Measurements from ENCODE around the gene PDAP1. TPM values are rescaled to one million over a fixed set of nuclear protein-coding genes. Genes with fewer than 3 reads are reported as not detected.

Gene PDAP1
- total and polyA plus RNA-seq, 9 of the 15 experiments (the other 6 are each of a cell fraction or from before 2014, with no cell fraction given), result 10.2 to 315 (median 129) TPM

DNA sequence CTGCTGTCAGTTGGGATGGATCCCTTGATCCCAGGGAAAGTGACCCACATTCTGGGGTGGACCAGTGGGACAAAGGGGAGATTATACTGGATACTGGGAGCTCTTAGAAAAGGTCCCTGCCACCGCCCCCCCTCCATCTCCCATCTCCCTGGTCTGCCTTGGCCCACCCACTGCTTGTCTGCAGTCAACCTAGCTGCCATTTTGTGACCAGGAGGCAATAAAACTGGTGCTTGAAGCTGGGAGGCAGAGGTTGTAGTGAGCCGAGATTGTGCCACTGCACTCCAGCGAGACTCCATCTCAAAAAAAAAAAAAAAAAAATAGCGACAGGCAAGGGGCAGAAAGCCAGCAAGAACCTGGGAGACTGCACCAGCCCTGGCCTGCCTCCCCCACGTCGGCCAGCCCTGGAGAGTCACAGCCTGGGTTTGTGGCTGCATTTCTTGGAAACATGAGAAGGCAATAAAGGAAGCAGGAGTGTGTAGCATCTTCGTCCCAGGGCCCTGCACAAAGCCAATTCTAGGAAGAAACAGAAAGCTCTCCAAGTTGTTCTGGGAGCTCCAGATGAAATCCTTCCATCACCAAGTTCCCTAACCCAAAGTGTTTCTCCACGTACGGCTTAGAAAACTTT, 38.5 kb downstream of the PDAP1 start (continued):
- TF ChIP-seq, protein P1, sequence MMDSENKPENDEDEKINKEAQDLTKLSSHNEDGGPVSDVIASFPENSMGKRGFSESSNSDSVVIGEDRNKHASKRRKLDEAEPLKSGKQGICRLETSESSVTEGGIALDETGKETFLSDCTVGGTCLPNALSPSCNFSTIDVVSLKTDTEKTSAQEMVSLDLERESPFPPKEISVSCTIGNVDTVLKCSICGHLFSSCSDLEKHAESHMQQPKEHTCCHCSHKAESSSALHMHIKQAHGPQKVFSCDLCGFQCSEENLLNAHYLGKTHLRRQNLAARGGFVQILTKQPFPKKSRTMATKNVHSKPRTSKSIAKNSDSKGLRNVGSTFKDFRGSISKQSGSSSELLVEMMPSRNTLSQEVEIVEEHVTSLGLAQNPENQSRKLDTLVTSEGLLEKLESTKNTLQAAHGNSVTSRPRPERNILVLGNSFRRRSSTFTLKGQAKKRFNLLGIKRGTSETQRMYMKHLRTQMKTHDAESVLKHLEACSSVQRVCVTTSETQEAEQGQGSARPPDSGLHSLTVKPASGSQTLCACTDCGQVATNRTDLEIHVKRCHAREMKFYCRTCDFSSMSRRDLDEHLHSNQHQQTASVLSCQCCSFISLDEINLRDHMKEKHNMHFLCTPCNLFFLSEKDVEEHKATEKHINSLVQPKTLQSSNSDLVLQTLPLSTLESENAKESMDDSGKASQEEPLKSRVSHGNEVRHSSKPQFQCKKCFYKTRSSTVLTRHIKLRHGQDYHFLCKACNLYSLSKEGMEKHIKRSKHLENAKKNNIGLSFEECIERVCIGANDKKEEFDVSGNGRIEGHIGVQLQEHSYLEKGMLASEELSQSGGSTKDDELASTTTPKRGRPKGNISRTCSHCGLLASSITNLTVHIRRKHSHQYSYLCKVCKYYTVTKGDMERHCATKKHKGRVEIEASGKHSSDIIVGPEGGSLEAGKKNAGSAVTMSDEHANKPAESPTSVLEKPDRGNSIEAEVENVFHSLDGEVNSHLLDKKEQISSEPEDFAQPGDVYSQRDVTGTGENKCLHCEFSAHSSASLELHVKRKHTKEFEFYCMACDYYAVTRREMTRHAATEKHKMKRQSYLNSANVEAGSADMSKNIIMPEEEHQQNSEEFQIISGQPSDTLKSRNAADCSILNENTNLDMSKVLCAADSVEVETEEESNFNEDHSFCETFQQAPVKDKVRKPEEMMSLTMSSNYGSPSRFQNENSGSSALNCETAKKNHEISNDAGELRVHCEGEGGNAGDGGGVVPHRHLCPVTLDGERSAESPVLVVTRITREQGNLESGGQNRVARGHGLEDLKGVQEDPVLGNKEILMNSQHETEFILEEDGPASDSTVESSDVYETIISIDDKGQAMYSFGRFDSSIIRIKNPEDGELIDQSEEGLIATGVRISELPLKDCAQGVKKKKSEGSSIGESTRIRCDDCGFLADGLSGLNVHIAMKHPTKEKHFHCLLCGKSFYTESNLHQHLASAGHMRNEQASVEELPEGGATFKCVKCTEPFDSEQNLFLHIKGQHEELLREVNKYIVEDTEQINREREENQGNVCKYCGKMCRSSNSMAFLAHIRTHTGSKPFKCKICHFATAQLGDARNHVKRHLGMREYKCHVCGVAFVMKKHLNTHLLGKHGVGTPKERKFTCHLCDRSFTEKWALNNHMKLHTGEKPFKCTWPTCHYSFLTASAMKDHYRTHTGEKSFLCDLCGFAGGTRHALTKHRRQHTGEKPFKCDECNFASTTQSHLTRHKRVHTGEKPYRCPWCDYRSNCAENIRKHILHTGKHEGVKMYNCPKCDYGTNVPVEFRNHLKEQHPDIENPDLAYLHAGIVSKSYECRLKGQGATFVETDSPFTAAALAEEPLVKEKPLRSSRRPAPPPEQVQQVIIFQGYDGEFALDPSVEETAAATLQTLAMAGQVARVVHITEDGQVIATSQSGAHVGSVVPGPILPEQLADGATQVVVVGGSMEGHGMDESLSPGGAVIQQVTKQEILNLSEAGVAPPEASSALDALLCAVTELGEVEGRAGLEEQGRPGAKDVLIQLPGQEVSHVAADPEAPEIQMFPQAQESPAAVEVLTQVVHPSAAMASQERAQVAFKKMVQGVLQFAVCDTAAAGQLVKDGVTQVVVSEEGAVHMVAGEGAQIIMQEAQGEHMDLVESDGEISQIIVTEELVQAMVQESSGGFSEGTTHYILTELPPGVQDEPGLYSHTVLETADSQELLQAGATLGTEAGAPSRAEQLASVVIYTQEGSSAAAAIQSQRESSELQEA (IDR thresholded peaks at IDR 0.05; ENCODE audit: low read depth), result no peak
- TF ChIP-seq SOX6 (IDR thresholded peaks at IDR 0.05) (peak; percentile 67), ZNF3 (CRISPR knock-in tag; IDR thresholded peaks at IDR 0.05) (no peak), ZFP36 (IDR thresholded peaks at IDR 0.05; ENCODE audit: low read depth, low read length, partially characterized antibody) (no peak), MTA2 (IDR thresholded peaks at IDR 0.05; ENCODE audit: low read depth) (no peak), GTF2A2 (tag; IDR thresholded peaks at IDR 0.05) (no peak), ATF7 (IDR thresholded peaks at IDR 0.05) (peak; percentile 52), ZNF143 (CRISPR knock-in tag; IDR thresholded peaks at IDR 0.05) (no peak), NCOA1 (IDR thresholded peaks at IDR 0.05; ENCODE audit: low read depth) (no peak), POLR2A (conservative IDR thresholded peaks at IDR 0.05) (no peak)
- TF ChIP-seq, protein P2, sequence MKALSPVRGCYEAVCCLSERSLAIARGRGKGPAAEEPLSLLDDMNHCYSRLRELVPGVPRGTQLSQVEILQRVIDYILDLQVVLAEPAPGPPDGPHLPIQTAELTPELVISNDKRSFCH (CRISPR knock-in tag; IDR thresholded peaks at IDR 0.05), result no peak
- TF ChIP-seq, protein P2 (tag; IDR thresholded peaks at IDR 0.05), result no peak
- TF ChIP-seq, protein P3, sequence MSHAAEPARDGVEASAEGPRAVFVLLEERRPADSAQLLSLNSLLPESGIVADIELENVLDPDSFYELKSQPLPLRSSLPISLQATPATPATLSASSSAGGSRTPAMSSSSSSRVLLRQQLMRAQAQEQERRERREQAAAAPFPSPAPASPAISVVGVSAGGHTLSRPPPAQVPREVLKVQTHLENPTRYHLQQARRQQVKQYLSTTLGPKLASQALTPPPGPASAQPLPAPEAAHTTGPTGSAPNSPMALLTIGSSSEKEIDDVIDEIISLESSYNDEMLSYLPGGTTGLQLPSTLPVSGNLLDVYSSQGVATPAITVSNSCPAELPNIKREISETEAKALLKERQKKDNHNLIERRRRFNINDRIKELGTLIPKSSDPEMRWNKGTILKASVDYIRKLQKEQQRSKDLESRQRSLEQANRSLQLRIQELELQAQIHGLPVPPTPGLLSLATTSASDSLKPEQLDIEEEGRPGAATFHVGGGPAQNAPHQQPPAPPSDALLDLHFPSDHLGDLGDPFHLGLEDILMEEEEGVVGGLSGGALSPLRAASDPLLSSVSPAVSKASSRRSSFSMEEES (CRISPR knock-in tag; IDR thresholded peaks at IDR 0.05), result no peak
- TF ChIP-seq, protein P4, sequence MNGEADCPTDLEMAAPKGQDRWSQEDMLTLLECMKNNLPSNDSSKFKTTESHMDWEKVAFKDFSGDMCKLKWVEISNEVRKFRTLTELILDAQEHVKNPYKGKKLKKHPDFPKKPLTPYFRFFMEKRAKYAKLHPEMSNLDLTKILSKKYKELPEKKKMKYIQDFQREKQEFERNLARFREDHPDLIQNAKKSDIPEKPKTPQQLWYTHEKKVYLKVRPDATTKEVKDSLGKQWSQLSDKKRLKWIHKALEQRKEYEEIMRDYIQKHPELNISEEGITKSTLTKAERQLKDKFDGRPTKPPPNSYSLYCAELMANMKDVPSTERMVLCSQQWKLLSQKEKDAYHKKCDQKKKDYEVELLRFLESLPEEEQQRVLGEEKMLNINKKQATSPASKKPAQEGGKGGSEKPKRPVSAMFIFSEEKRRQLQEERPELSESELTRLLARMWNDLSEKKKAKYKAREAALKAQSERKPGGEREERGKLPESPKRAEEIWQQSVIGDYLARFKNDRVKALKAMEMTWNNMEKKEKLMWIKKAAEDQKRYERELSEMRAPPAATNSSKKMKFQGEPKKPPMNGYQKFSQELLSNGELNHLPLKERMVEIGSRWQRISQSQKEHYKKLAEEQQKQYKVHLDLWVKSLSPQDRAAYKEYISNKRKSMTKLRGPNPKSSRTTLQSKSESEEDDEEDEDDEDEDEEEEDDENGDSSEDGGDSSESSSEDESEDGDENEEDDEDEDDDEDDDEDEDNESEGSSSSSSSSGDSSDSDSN (IDR thresholded peaks at IDR 0.05; ENCODE audit: borderline replicate concordance in 1 of 2, low read depth in 2 of 2, low read length in 2 of 2), result peak in 1 of 2 experiments; percentile 92; a peak in 2 of 4 replicates
- TF ChIP-seq, protein P5, sequence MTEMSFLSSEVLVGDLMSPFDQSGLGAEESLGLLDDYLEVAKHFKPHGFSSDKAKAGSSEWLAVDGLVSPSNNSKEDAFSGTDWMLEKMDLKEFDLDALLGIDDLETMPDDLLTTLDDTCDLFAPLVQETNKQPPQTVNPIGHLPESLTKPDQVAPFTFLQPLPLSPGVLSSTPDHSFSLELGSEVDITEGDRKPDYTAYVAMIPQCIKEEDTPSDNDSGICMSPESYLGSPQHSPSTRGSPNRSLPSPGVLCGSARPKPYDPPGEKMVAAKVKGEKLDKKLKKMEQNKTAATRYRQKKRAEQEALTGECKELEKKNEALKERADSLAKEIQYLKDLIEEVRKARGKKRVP (CRISPR knock-in tag; IDR thresholded peaks at IDR 0.05), result no peak

Data from K562 (cell line).